ENCODE measurements around the gene NAA35. TPM values are rescaled to one million over a fixed set of nuclear protein-coding genes. Genes with fewer than 3 reads are reported as not detected.
"Not testable (repeated sequence)": the region's sequence is repeated elsewhere in the genome, so short reads cannot be mapped to it uniquely, and the experiment has no call there.

NAA35 gene
- total and polyA plus RNA-seq, 2 of the 8 experiments (the other 6 are each of a cell fraction or from before 2014, with no cell fraction given), result 12.9 to 35.2 TPM

- no peak for TF ChIP-seq EP300 (IDR thresholded peaks at IDR 0.05; ENCODE audit: borderline replicate concordance in 1 of 2, low read depth in 2 of 2, low read length in 2 of 2)
- TF ChIP-seq CEBPB (IDR thresholded peaks at IDR 0.05; ENCODE audit: low read depth, low read length), result no peak
- no peak for TF ChIP-seq TAF7 (optimal IDR thresholded peaks at IDR 0.05; ENCODE audit: borderline replicate concordance, low read depth, low read length)
- no peak for TF ChIP-seq TBP (IDR thresholded peaks at IDR 0.05; ENCODE audit: low read depth, low read length)
These were observed 106.4 kb downstream of the NAA35 start (continued) for GRCh38 chr9:86047361-86047760.

- POLR2A ChIA-PET (ENCODE audit: partially characterized antibody), result interaction anchor here (0.6 kb wide), 1 partner anchor 175 kb away, joined by 3 read pairs; no protein-coding TSS in a partner anchor
- H3K4me3 ChIP-seq (ENCODE audit: extremely low read depth in 1 of 4, insufficient read depth in 2 of 4, low read depth in 3 of 4, low read length in 4 of 4); H3K18ac ChIP-seq (ENCODE audit: extremely low read depth, low read length); CTCF ChIA-PET (ENCODE audit: partially characterized antibody); H4K5ac ChIP-seq (ENCODE audit: insufficient read length, low read depth, low read length); H3K4me1 ChIP-seq (replicated peaks in 1 of 4; ENCODE audit: control insufficient read depth in 3 of 4, insufficient read depth in 4 of 4, low read length in 3 of 4); H2BK15ac ChIP-seq (ENCODE audit: low read length); H3K9ac ChIP-seq (replicated peaks in 1 of 4; ENCODE audit: extremely low read depth in 1 of 4, low read depth in 3 of 4, low read length in 3 of 4); H3K14ac ChIP-seq (ENCODE audit: insufficient read length); H3K27me3 ChIP-seq (replicated peaks in 1 of 4; ENCODE audit: control insufficient read depth in 3 of 4, extremely low read depth in 1 of 4, insufficient read depth in 3 of 4, low read length in 3 of 4); H3K36me3 ChIP-seq (ENCODE audit: control insufficient read depth in 2 of 4, insufficient read depth in 4 of 4, low read length in 3 of 4); H3K9me3 ChIP-seq (ENCODE audit: insufficient read depth in 2 of 2, low read depth in 1 of 2, low read length in 1 of 2); H2BK12ac ChIP-seq (ENCODE audit: low read depth, low read length); H4K91ac ChIP-seq (replicated peaks; ENCODE audit: insufficient read length, low read length); H3K23me2 ChIP-seq (ENCODE audit: low read depth, low read length); H2AK5ac ChIP-seq (ENCODE audit: low read depth, low read length); H3K4me2 ChIP-seq (ENCODE audit: insufficient read depth in 1 of 2, low read depth in 2 of 2, low read length in 2 of 2); H2BK5ac ChIP-seq (ENCODE audit: low read depth, low read length); H3K79me2 ChIP-seq (ENCODE audit: control insufficient read depth in 1 of 2, insufficient read depth in 2 of 2, low read length in 2 of 2); H3K4ac ChIP-seq (replicated peaks; ENCODE audit: insufficient read length, low read depth, low read length); H2AFZ ChIP-seq (ENCODE audit: low read length); H4K8ac ChIP-seq (ENCODE audit: extremely low read depth, insufficient read depth, low read length); H3K27ac ChIP-seq (ENCODE audit: low read depth, low read length); H3K79me1 ChIP-seq (ENCODE audit: low read depth, low read length); H3K56ac ChIP-seq (replicated peaks; ENCODE audit: insufficient read length, low read depth, low read length); H4K20me1 ChIP-seq (replicated peaks in 1 of 2; ENCODE audit: control insufficient read depth in 1 of 2, insufficient read depth in 2 of 2, low read length in 2 of 2); H2BK120ac ChIP-seq (replicated peaks; ENCODE audit: low read depth, low read length); H2BK20ac ChIP-seq (ENCODE audit: low read length); DNase-seq (ENCODE audit: low read depth in 1 of 2, low spot score in 2 of 2); FAIRE-seq; H3K23ac ChIP-seq (ENCODE audit: insufficient read length): not testable (repeated sequence)
- WGBS, 2 experiments (ENCODE audit: extremely low coverage in 1 of 2, insufficient coverage in 1 of 2, insufficient read length in 1 of 2, insufficient replicate concordance in 2 of 2, low coverage in 1 of 2, low lambda C conversion rate in 2 of 2, missing lambda C conversion rate in 1 of 2), result 79% methylated on average over 6 of the region's 7 CpGs; no CpG with 5 or more reads in 1 of the 2 experiments
These were observed 107.2 kb downstream of the NAA35 start for GRCh38 chr9:86048018-86048742.
